GM12878 (cell line): Measurements from ENCODE around the gene USP21. TPM values are rescaled to one million over a fixed set of nuclear protein-coding genes. Genes with fewer than 3 reads are reported as not detected.

Source experiments
- ATAC-seq: fragments of 200-7000 bp; cut with Tn5 transposase; 3 replicates; pipeline ENCODE4 v1.9.1; 2020; ENCODE audit warnings: mild to moderate bottlenecking, moderate library complexity
- BruUV-seq: library from RNA; stranded (reverse); fragments of 400-500 nt; replicated peaks from 2 replicates; lab custom pipeline; 2021; lab: Mats Ljungman, UMichigan
- CTCF ChIA-PET: fragments of 300-600 bp; sonication (Branson Sonifier 250); formaldehyde crosslinking; extraction: SDS; loops from one replicate; lab custom pipeline; 2021; ENCODE audit warnings: inconsistent platforms; lab: Yijun Ruan, JAX
- POLR2A ChIA-PET: fragments of 350-600 bp; formaldehyde crosslinking; extraction: SDS; loops from one replicate; lab custom pipeline; 2021; ENCODE audit warnings: inconsistent platforms; lab: Charles Lee
- RAD21 ChIA-PET: fragments of 300-600 bp; sonication (Branson Sonifier 250); formaldehyde crosslinking; loops from one replicate; lab custom pipeline; 2023; ENCODE audit warnings: antibody characterized with exemption; ENCODE audit not compliant: unreplicated experiment; lab: Charles Lee
- SMC1A ChIA-PET: fragments of 300-600 bp; sonication (Branson Sonifier 250); formaldehyde crosslinking; loops from one replicate; lab custom pipeline; 2023; ENCODE audit not compliant: unreplicated experiment, uncharacterized antibody; lab: Charles Lee
- DNase-seq: peaks from one replicate; pipeline ENCODE4 v3.0.0-alpha.2; 2011; ENCODE audit warnings: low read depth, low spot score
- FAIRE-seq: peaks from 3 replicates; lab custom pipeline; 2011; peaks lifted over from hg19 to GRCh38; lab: Jason Lieb, UNC
- H2AFZ ChIP-seq: 2 replicates; pipeline ENCODE4 v1.6.0; 2011; ENCODE audit warnings: low read depth, low read length, control low read depth; ENCODE audit not compliant: control insufficient read depth
- H3K27ac ChIP-seq: 2 replicates; pipeline ENCODE4 v1.5.1; 2011; ENCODE audit warnings: control low read depth; ENCODE audit not compliant: control insufficient read depth, insufficient read depth
- H3K27me3 ChIP-seq, 2 experiments: replicated peaks in 1 of 2; 2 replicates each; pipeline versions ENCODE4 v1.6.0 to v1.6.1; 2011; ENCODE audit warnings: low read length in 1 of 2; ENCODE audit not compliant: control insufficient read depth in 2 of 2, insufficient read depth in 2 of 2
- H3K36me3 ChIP-seq, 2 experiments: 2 replicates each; pipeline ENCODE4 v1.5.1; 2011; ENCODE audit warnings: low read length in 1 of 2; ENCODE audit not compliant: control insufficient read depth in 2 of 2, insufficient read depth in 2 of 2
- H3K4me1 ChIP-seq: 2 replicates; pipeline ENCODE4 v1.6.1; 2011; ENCODE audit warnings: mild to moderate bottlenecking, low read length, moderate library complexity, mixed read lengths; ENCODE audit not compliant: control insufficient read depth, insufficient read depth
- H3K4me2 ChIP-seq: 2 replicates; pipeline ENCODE4 v1.6.0; 2011; ENCODE audit warnings: control low read depth; ENCODE audit not compliant: control insufficient read depth, insufficient read depth
- H3K4me3 ChIP-seq: fragments of 200-600 bp; sonication (generic); 2 replicates; pipeline ENCODE4 v1.5.1; 2016
- H3K79me2 ChIP-seq: 2 replicates; pipeline ENCODE4 v1.6.0; 2011; ENCODE audit warnings: low read length; ENCODE audit not compliant: control insufficient read depth, insufficient read depth
- H3K9ac ChIP-seq: 2 replicates; pipeline ENCODE4 v1.8.0; 2011; ENCODE audit warnings: low read length, control low read depth, mixed read lengths; ENCODE audit not compliant: control insufficient read depth, insufficient read depth
- H3K9me3 ChIP-seq: replicated peaks from 3 replicates; pipeline ENCODE4 v1.5.1; 2011; ENCODE audit warnings: mild to moderate bottlenecking, low read length; ENCODE audit not compliant: control insufficient read depth, insufficient read depth
- H4K20me1 ChIP-seq: 2 replicates; pipeline ENCODE4 v1.6.0; 2011; ENCODE audit not compliant: control insufficient read depth, insufficient read depth
- MXI1 ChIP-seq: fragments of 150-350 bp; IDR thresholded peaks from 2 replicates; pipeline ENCODE4 v1.6.1; 2011; ENCODE audit warnings: low read depth, mild to moderate bottlenecking, inconsistent platforms, low read length, improper control_type of control experiment
- PML ChIP-seq: IDR thresholded peaks from 2 replicates; pipeline ENCODE4 v1.6.1; 2012; ENCODE audit warnings: low read length, inconsistent platforms
- RB1 ChIP-seq: fragments of 450-650 bp; formaldehyde crosslinking; IDR thresholded peaks from 2 replicates; pipeline ENCODE4 v1.6.1; 2017; ENCODE audit warnings: mild to moderate bottlenecking, borderline replicate concordance
- WGBS: methylation state at CpG from one replicate; pipeline ENCODE4 v1.1.6; 2016; ENCODE audit warnings: low lambda C conversion rate; ENCODE audit not compliant: insufficient replicate concordance, insufficient coverage; ENCODE audit errors: missing lambda C conversion rate; 5-methylcytosine and 5-hydroxymethylcytosine counted together
- in situ Hi-C: fragments of 300-500 bp; cut with MboI; formaldehyde crosslinking; loops from 9 replicates; pipeline ENCODE4 v1.14.3; 2018; ENCODE audit warnings: mixed read lengths
- intact Hi-C: fragments of 100-400 bp; cut with micrococcal nuclease; formaldehyde crosslinking; loops from one replicate; pipeline ENCODE4 v1.14.2; 2022; ENCODE audit not compliant: unreplicated experiment
- polyA plus RNA-seq, 11 experiments: library from polyadenylated mRNA; depleted of rRNA in 4 of 11; unstranded in 6 of 11; stranded (reverse) in 5 of 11; fragments of >200 nt; fragmentation: Nextera tagmentation in 4 of 11; fragmentation: Illumina TruSeq in 1 of 11; extraction: Ambion mirVana in 4 of 11; extraction: Trizol in 1 of 11; gene quantifications; 1 replicate in 1 of 11; 2 replicates in 10 of 11; pipeline versions ENCODE4 v1.2.1 to v1.2.3, GENCODE V29; 2011 to 2016; ENCODE audit warnings: inconsistent platforms in 2 of 11, missing spikeins in 2 of 11, low read depth in 1 of 11
- total RNA-seq, 4 experiments: library from RNA; depleted of rRNA in 3 of 4; stranded (reverse); fragments of >200 nt in 3 of 4; fragmentation: Illumina TruSeq in 1 of 4; extraction: Trizol in 1 of 4; gene quantifications; 2 replicates each; pipeline versions ENCODE4 v1.2.1 to v1.2.3, GENCODE V29; 2013 to 2021
- TF ChIP-seq, protein P1 (sequence below): fragments of 450-650 bp; formaldehyde crosslinking; IDR thresholded peaks from 2 replicates; pipeline ENCODE4 v1.4.0; 2020; ENCODE audit warnings: mild to moderate bottlenecking, moderate library complexity
- TF ChIP-seq, protein P2 (sequence below), 3 experiments: IDR thresholded peaks in 2 of 3; conservative IDR thresholded peaks in 1 of 3; 2 replicates each; pipeline ENCODE4 v1.5.1; 2011; ENCODE audit warnings: low read depth in 3 of 3, low read length in 3 of 3, mild to moderate bottlenecking in 3 of 3, control low read depth in 2 of 3, moderate library complexity in 2 of 3, inconsistent platforms in 1 of 3, mixed read lengths in 1 of 3; ENCODE audit not compliant: control insufficient read depth in 2 of 3, insufficient read depth in 1 of 3; ENCODE audit errors: extremely low read depth in 1 of 3
- TF ChIP-seq, protein P3 (sequence below): fragments of 450-650 bp; IDR thresholded peaks from 2 replicates; pipeline ENCODE4 v1.6.1; 2017; ENCODE audit warnings: mild to moderate bottlenecking, moderate library complexity
- TF ChIP-seq, protein P4 (sequence below): IDR thresholded peaks from 2 replicates; pipeline ENCODE4 v1.6.1; 2012; ENCODE audit warnings: low read length, inconsistent platforms
- TF ChIP-seq, protein P5 (sequence below): fragments of 450-650 bp; IDR thresholded peaks from 2 replicates; pipeline ENCODE4 v1.6.1; 2017; ENCODE audit warnings: mild to moderate bottlenecking, low read depth, inconsistent platforms; ENCODE audit not compliant: poor library complexity, severe bottlenecking

The USP21 gene
- total and polyA plus RNA-seq, 10 of the 15 experiments (the other 5 are each of a cell fraction or from before 2014, with no cell fraction given) = 3.2 to 28.6 (median 16.6) TPM

DNA sequence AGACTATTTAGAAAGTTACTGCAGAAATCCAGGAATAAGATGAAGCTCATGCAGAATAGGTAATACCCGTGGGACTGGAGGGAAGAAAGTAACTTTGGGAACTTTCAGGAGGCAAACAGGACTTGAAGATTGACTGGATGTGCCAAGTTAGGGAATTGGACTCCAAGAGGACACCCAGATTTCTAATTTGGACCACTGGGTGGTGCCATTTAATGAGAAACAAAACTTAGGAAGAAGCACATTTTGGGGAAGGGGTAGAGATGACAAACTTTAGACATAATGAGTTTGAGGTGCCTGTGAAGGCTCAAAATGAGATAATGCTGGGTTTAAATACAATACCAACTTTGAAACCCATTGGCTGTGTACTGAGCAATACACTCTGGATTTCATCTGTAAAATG is 21.3 kb downstream of the USP21 start:
- H3K36me3 ChIP-seq = peaks cover 0 to under 1% of the 10 kb centered on the region in 2 experiments; a peak in 1 of 4 replicates
- ChIA-PET CTCF (interaction anchor here (0.8 to 5.6 kb wide), 16 partner anchors 13 to 206 kb away, joined by 3 to 74 read pairs (median 10); partner anchors contain the start of genes NDUFS2, PPOX and TOMM40L), RAD21 (interaction anchor here (0.9 to 3.2 kb wide), 7 partner anchors 11 to 201 kb away, joined by 3 to 25 read pairs (median 5); partner anchors contain the start of genes ADAMTS4, PPOX and TOMM40L), POLR2A (interaction anchor here (0.6 to 0.7 kb wide), 2 partner anchors 45 to 80 kb away, joined by 3 to 4 read pairs; partner anchors contain the start of gene TOMM40L), SMC1A (interaction anchor here (1.2 to 5.6 kb wide), 8 partner anchors 11 to 201 kb away, joined by 3 to 50 read pairs (median 12); partner anchors contain the start of genes APOA2, NDUFS2, PPOX and TOMM40L)
- FAIRE-seq (no peak), ATAC-seq (no peak), DNase-seq (no peak)
- peaks cover 47% of the 10 kb centered on the region for H3K4me1 ChIP-seq
- H3K27ac ChIP-seq = no peak overlapping the region
- H3K9me3 ChIP-seq = no peaks in the 10 kb centered on the region
- H4K20me1 ChIP-seq = no peaks in the 10 kb centered on the region
- intact Hi-C loops = no loop called here
- no peak overlapping the region for H3K4me3 ChIP-seq
- in situ Hi-C loops = no loop called here
- H3K9ac ChIP-seq = no peak overlapping the region
- 5% methylated on average over 1 of the region's 1 CpG for WGBS
- peaks cover 31% of the 10 kb centered on the region for H3K79me2 ChIP-seq
- no TSS peak for BruUV-seq
- H3K27me3 ChIP-seq = no peaks in the 10 kb centered on the region
- no peak overlapping the region for H2AFZ ChIP-seq
- H3K4me2 ChIP-seq = no peak overlapping the region
- TF ChIP-seq, protein P1, sequence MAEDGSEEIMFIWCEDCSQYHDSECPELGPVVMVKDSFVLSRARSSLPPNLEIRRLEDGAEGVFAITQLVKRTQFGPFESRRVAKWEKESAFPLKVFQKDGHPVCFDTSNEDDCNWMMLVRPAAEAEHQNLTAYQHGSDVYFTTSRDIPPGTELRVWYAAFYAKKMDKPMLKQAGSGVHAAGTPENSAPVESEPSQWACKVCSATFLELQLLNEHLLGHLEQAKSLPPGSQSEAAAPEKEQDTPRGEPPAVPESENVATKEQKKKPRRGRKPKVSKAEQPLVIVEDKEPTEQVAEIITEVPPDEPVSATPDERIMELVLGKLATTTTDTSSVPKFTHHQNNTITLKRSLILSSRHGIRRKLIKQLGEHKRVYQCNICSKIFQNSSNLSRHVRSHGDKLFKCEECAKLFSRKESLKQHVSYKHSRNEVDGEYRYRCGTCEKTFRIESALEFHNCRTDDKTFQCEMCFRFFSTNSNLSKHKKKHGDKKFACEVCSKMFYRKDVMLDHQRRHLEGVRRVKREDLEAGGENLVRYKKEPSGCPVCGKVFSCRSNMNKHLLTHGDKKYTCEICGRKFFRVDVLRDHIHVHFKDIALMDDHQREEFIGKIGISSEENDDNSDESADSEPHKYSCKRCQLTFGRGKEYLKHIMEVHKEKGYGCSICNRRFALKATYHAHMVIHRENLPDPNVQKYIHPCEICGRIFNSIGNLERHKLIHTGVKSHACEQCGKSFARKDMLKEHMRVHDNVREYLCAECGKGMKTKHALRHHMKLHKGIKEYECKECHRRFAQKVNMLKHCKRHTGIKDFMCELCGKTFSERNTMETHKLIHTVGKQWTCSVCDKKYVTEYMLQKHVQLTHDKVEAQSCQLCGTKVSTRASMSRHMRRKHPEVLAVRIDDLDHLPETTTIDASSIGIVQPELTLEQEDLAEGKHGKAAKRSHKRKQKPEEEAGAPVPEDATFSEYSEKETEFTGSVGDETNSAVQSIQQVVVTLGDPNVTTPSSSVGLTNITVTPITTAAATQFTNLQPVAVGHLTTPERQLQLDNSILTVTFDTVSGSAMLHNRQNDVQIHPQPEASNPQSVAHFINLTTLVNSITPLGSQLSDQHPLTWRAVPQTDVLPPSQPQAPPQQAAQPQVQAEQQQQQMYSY (CRISPR knock-in tag) = no peak
- TF ChIP-seq, protein P2, sequence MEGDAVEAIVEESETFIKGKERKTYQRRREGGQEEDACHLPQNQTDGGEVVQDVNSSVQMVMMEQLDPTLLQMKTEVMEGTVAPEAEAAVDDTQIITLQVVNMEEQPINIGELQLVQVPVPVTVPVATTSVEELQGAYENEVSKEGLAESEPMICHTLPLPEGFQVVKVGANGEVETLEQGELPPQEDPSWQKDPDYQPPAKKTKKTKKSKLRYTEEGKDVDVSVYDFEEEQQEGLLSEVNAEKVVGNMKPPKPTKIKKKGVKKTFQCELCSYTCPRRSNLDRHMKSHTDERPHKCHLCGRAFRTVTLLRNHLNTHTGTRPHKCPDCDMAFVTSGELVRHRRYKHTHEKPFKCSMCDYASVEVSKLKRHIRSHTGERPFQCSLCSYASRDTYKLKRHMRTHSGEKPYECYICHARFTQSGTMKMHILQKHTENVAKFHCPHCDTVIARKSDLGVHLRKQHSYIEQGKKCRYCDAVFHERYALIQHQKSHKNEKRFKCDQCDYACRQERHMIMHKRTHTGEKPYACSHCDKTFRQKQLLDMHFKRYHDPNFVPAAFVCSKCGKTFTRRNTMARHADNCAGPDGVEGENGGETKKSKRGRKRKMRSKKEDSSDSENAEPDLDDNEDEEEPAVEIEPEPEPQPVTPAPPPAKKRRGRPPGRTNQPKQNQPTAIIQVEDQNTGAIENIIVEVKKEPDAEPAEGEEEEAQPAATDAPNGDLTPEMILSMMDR (IDR thresholded peaks at IDR 0.05 in 2 of 3, conservative IDR thresholded peaks at IDR 0.05 in 1 of 3; ENCODE audit: control insufficient read depth in 2 of 3, extremely low read depth in 1 of 3, insufficient read depth in 1 of 3, low read depth in 3 of 3, low read length in 3 of 3) = peak; percentile 22 to 38 (median 22); a peak in 4 of 6 replicates
- TF ChIP-seq PML (no peak), MXI1 (no peak), RB1 (no peak)
- TF ChIP-seq, protein P3, sequence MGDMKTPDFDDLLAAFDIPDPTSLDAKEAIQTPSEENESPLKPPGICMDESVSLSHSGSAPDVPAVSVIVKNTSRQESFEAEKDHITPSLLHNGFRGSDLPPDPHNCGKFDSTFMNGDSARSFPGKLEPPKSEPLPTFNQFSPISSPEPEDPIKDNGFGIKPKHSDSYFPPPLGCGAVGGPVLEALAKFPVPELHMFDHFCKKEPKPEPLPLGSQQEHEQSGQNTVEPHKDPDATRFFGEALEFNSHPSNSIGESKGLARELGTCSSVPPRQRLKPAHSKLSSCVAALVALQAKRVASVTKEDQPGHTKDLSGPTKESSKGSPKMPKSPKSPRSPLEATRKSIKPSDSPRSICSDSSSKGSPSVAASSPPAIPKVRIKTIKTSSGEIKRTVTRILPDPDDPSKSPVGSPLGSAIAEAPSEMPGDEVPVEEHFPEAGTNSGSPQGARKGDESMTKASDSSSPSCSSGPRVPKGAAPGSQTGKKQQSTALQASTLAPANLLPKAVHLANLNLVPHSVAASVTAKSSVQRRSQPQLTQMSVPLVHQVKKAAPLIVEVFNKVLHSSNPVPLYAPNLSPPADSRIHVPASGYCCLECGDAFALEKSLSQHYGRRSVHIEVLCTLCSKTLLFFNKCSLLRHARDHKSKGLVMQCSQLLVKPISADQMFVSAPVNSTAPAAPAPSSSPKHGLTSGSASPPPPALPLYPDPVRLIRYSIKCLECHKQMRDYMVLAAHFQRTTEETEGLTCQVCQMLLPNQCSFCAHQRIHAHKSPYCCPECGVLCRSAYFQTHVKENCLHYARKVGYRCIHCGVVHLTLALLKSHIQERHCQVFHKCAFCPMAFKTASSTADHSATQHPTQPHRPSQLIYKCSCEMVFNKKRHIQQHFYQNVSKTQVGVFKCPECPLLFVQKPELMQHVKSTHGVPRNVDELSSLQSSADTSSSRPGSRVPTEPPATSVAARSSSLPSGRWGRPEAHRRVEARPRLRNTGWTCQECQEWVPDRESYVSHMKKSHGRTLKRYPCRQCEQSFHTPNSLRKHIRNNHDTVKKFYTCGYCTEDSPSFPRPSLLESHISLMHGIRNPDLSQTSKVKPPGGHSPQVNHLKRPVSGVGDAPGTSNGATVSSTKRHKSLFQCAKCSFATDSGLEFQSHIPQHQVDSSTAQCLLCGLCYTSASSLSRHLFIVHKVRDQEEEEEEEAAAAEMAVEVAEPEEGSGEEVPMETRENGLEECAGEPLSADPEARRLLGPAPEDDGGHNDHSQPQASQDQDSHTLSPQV = no peak
- TF ChIP-seq, protein P4, sequence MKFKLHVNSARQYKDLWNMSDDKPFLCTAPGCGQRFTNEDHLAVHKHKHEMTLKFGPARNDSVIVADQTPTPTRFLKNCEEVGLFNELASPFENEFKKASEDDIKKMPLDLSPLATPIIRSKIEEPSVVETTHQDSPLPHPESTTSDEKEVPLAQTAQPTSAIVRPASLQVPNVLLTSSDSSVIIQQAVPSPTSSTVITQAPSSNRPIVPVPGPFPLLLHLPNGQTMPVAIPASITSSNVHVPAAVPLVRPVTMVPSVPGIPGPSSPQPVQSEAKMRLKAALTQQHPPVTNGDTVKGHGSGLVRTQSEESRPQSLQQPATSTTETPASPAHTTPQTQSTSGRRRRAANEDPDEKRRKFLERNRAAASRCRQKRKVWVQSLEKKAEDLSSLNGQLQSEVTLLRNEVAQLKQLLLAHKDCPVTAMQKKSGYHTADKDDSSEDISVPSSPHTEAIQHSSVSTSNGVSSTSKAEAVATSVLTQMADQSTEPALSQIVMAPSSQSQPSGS = no peak
- TF ChIP-seq, protein P5, sequence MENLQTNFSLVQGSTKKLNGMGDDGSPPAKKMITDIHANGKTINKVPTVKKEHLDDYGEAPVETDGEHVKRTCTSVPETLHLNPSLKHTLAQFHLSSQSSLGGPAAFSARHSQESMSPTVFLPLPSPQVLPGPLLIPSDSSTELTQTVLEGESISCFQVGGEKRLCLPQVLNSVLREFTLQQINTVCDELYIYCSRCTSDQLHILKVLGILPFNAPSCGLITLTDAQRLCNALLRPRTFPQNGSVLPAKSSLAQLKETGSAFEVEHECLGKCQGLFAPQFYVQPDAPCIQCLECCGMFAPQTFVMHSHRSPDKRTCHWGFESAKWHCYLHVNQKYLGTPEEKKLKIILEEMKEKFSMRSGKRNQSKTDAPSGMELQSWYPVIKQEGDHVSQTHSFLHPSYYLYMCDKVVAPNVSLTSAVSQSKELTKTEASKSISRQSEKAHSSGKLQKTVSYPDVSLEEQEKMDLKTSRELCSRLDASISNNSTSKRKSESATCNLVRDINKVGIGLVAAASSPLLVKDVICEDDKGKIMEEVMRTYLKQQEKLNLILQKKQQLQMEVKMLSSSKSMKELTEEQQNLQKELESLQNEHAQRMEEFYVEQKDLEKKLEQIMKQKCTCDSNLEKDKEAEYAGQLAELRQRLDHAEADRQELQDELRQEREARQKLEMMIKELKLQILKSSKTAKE = no peak
